PC-3 (cell line): ENCODE data around the gene NSMCE1. TPM values are rescaled to one million over a fixed set of nuclear protein-coding genes. Genes with fewer than 3 reads are reported as not detected.
A peak's percentile ranks its signal among the peaks of the same experiment; 100 is the strongest.
"Not testable (repeated sequence)": the region's sequence is repeated elsewhere in the genome, so short reads cannot be mapped to it uniquely, and the experiment has no call there.

Experiments used
- ATAC-seq: fragments of 200-7000 bp; cut with Tn5 transposase; 2 replicates; pipeline ENCODE4 v1.9.1; 2020; ENCODE audit warnings: mild to moderate bottlenecking, moderate library complexity
- BruUV-seq: library from RNA; stranded (reverse); fragments of 400-500 nt; replicated peaks from 2 replicates; lab custom pipeline; 2021; lab: Mats Ljungman, UMichigan
- CTCF ChIA-PET: fragments of 300-600 bp; sonication (Branson Sonifier 250); formaldehyde crosslinking; loops from one replicate; lab custom pipeline; 2022; ENCODE audit warnings: antibody characterized with exemption; lab: Charles Lee
- POLR2A ChIA-PET: fragments of 300-600 bp; sonication (Branson Sonifier 250); formaldehyde crosslinking; loops from one replicate; lab custom pipeline; 2022; ENCODE audit warnings: antibody characterized with exemption; ENCODE audit not compliant: unreplicated experiment; lab: Charles Lee
- DNase-seq: peaks from one replicate; pipeline ENCODE4 v3.0.0-alpha.2; 2015
- H2AFZ ChIP-seq: fragments of 300-600 bp; sonication (generic); 2 replicates; pipeline ENCODE4 v1.6.0; 2016; ENCODE audit warnings: antibody characterized with exemption, low read length
- H3F3A ChIP-seq: fragments of 300-600 bp; sonication (generic); one replicate; pipeline ENCODE4 v1.6.0; 2017; ENCODE audit warnings: antibody characterized with exemption, low read length, control low read depth, mild to moderate bottlenecking; ENCODE audit not compliant: unreplicated experiment
- H3K27ac ChIP-seq: fragments of 300-600 bp; sonication (generic); 2 replicates; pipeline ENCODE4 v1.5.1; 2016; ENCODE audit warnings: mild to moderate bottlenecking, low read length
- H3K27me3 ChIP-seq: fragments of 300-600 bp; sonication (generic); 2 replicates; pipeline ENCODE4 v1.6.1; 2016; ENCODE audit warnings: low read length, mixed read lengths
- H3K36me3 ChIP-seq: fragments of 300-600 bp; sonication (generic); 2 replicates; pipeline ENCODE4 v1.6.1; 2016; ENCODE audit warnings: low read depth, mixed run types, low read length, mixed read lengths
- H3K4me1 ChIP-seq: fragments of 300-600 bp; sonication (generic); 2 replicates; pipeline ENCODE4 v1.5.1; 2016; ENCODE audit warnings: low read length; ENCODE audit not compliant: insufficient read depth
- H3K4me2 ChIP-seq: fragments of 300-600 bp; sonication (generic); 2 replicates; pipeline ENCODE4 v1.6.0; 2016; ENCODE audit warnings: low read length
- H3K4me3 ChIP-seq: fragments of 300-600 bp; sonication (generic); 2 replicates; pipeline ENCODE4 v1.5.1; 2016; ENCODE audit warnings: mild to moderate bottlenecking, low read length, mixed read lengths
- H3K79me2 ChIP-seq: fragments of 300-600 bp; sonication (generic); 2 replicates; pipeline ENCODE4 v1.6.1; 2017; ENCODE audit warnings: low read length, mixed read lengths
- H3K9ac ChIP-seq: fragments of 300-600 bp; sonication (generic); 2 replicates; pipeline ENCODE4 v1.6.0; 2016; ENCODE audit warnings: mild to moderate bottlenecking, low read length
- H3K9me2 ChIP-seq: fragments of 300-600 bp; sonication (generic); replicated peaks from 2 replicates; pipeline ENCODE4 v1.6.1; 2016; ENCODE audit warnings: mixed run types, low read length, mixed read lengths
- H3K9me3 ChIP-seq: fragments of 300-600 bp; sonication (generic); 2 replicates; pipeline ENCODE4 v1.6.1; 2016; ENCODE audit warnings: low read length, mixed read lengths
- H4K20me1 ChIP-seq: fragments of 300-600 bp; sonication (generic); 2 replicates; pipeline ENCODE4 v1.6.1; 2016; ENCODE audit warnings: low read length, mixed read lengths
- CTCF ChIP-seq: fragments of 300-600 bp; sonication (generic); conservative IDR thresholded peaks from 2 replicates; pipeline ENCODE4 v1.5.1; 2017; ENCODE audit warnings: antibody characterized with exemption, low read depth, mild to moderate bottlenecking, low read length
- EZH2 ChIP-seq: fragments of 300-600 bp; sonication (generic); IDR thresholded peaks from one replicate; pipeline ENCODE4 v1.6.1; 2017; ENCODE audit warnings: antibody characterized with exemption, mild to moderate bottlenecking, low read length; ENCODE audit not compliant: unreplicated experiment
- EZH2phosphoT487 ChIP-seq: fragments of 300-600 bp; sonication (generic); IDR thresholded peaks from 2 replicates; pipeline ENCODE4 v1.6.1; 2018; ENCODE audit warnings: mild to moderate bottlenecking, antibody characterized with exemption, low read length, borderline replicate concordance
- intact Hi-C: fragments of 100-400 bp; cut with micrococcal nuclease; formaldehyde crosslinking; loops from 2 replicates; pipeline ENCODE4 v1.9.0; 2023
- total RNA-seq: library from RNA; depleted of rRNA; stranded (reverse); fragments of >200 nt; gene quantifications from 2 replicates; pipeline ENCODE4 v1.2.3, GENCODE V29; 2014

Gene NSMCE1
- total RNA-seq, 1 experiment from 2014 or later = 32.5 TPM

DNA sequence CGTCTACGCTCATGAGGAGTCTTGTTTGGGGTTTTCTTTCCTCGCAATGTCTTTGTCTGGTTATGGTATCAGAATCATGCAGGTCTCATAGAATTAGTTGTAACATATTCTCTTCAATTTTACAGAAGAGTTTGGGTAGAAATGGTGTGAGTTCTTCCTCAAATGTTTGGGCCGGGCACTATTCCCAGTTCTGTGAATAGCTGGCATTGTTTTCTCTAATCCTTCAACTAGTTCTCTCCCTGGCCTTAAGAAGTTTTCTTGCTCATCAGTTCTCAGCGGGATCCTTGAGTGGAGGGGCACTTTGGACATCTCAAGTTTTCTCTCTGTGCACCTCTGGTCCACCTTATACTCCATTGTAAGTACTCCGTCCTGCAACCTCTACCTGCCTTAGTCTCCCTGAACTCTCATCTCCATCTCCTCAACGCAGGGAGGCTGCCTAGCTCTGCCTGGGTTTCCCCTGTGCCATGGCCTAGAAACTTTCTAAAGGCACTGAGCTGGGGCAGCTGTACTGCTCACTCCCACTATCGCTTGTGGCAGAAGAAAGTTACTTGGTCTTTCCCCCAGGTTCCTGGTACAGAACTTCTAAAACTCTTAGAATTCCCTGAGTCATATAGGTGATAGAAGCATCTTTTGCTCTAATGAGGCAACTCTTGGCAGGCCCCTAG is 16.9 kb downstream of the NSMCE1 start:
- Histone ChIP-seq H3K9ac (no peak overlapping the region), H2AFZ (no peak overlapping the region), H3K79me2 (no peaks in the 10 kb centered on the region), H4K20me1 (no peaks in the 10 kb centered on the region), H3K4me1 (peaks cover 33% of the 10 kb centered on the region), H3K27me3 (no peaks in the 10 kb centered on the region), H3K4me3 (no peak overlapping the region), H3K36me3 (no peaks in the 10 kb centered on the region), H3K9me3 (no peaks in the 10 kb centered on the region), H3K27ac (no peak overlapping the region), H3K4me2 (no peak overlapping the region), H3K9me2 (no peaks in the 10 kb centered on the region), H3F3A (no peaks in the 10 kb centered on the region)
- BruUV-seq = no TSS peak
- CTCF ChIA-PET = no interaction called here
- no peak for ATAC-seq
- POLR2A ChIA-PET = no interaction called here
- DNase-seq = no peak
- TF ChIP-seq EZH2 = no peak
- no peak for TF ChIP-seq CTCF
- no peak for TF ChIP-seq EZH2phosphoT487
- intact Hi-C loops = no loop called here

DNA sequence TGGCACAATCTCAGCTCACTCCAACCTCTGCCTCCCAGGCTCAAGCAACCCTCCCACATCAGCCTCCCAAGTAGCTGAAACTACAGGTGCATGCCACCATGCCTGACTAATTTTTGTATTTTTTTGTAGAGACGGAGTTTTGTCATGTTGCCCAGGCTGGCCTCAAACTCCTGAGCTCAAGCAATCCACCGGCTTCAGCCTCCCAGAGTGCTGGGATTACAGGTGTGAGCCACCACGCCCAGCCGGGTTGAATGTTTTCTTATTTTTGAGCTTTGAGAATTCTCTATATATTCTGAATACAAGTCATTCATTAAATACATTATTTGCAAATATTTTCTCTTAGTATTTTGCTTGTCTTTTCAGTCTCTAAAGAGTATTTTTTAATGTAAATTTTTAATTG is 19.7 kb downstream of the NSMCE1 start:
- H2AFZ ChIP-seq, H3K36me3 ChIP-seq, H3K27me3 ChIP-seq, DNase-seq, H3K9ac ChIP-seq, H3F3A ChIP-seq, BruUV-seq, POLR2A ChIA-PET, H3K4me3 ChIP-seq, H3K9me3 ChIP-seq, H3K9me2 ChIP-seq, intact Hi-C loops, CTCF ChIA-PET, H4K20me1 ChIP-seq, ATAC-seq, H3K27ac ChIP-seq: not testable (repeated sequence)
- peaks cover 14% of the 10 kb centered on the region for H3K79me2 ChIP-seq
- H3K4me1 ChIP-seq = peaks cover 51% of the 10 kb centered on the region
- peak overlapping the region; percentile 30; the same call in 1 of the 2 replicates for H3K4me2 ChIP-seq

GRCh38 chr16:27248036-27248435 is 20.5 kb downstream of the NSMCE1 start:
- Histone ChIP-seq H2AFZ (no peak overlapping the region), H3K4me2 (no peak overlapping the region), H3K4me3 (no peak overlapping the region), H3K36me3 (no peaks in the 10 kb centered on the region), H3K4me1 (peaks cover 52% of the 10 kb centered on the region), H3K27ac (no peak overlapping the region), H3K9me2 (no peaks in the 10 kb centered on the region), H3K9me3 (no peaks in the 10 kb centered on the region), H3F3A (no peaks in the 10 kb centered on the region), H3K27me3 (no peaks in the 10 kb centered on the region), H3K79me2 (peaks cover 17% of the 10 kb centered on the region), H4K20me1 (no peaks in the 10 kb centered on the region), H3K9ac (no peak overlapping the region)
- no peak for TF ChIP-seq EZH2
- no peak for TF ChIP-seq EZH2phosphoT487
- TF ChIP-seq CTCF = no peak
- intact Hi-C loops = no loop called here
- ATAC-seq (no peak), DNase-seq (no peak)
- ChIA-PET POLR2A (no interaction called here), CTCF (no interaction called here)
- no TSS peak for BruUV-seq

- ATAC-seq, H2AFZ ChIP-seq, H3K9ac ChIP-seq, H3K27ac ChIP-seq, H3K36me3 ChIP-seq, H4K20me1 ChIP-seq, H3K9me3 ChIP-seq, BruUV-seq, DNase-seq, H3K9me2 ChIP-seq, CTCF ChIA-PET, H3F3A ChIP-seq, H3K4me2 ChIP-seq, intact Hi-C loops, POLR2A ChIA-PET, H3K27me3 ChIP-seq, H3K4me3 ChIP-seq: not testable (repeated sequence)
- H3K79me2 ChIP-seq = peaks cover 22% of the 10 kb centered on the region
- peaks cover 54% of the 10 kb centered on the region for H3K4me1 ChIP-seq
Measured at GRCh38 chr16:27247076-27247475, 21.5 kb downstream of the NSMCE1 start.
